MM.1S (cell line): ENCODE measurements around the gene TSSK6.

ENCODE experiments used
- CTCF ChIP-seq: fragments of 300-600 bp; sonication (generic); IDR thresholded peaks from 2 replicates; pipeline ENCODE4 v1.5.1; 2016; ENCODE audit warnings: antibody characterized with exemption, low read length, mixed read lengths
- EZH2phosphoT487 ChIP-seq: fragments of 300-600 bp; sonication (generic); IDR thresholded peaks from 2 replicates; pipeline ENCODE4 v1.6.1; 2018; ENCODE audit warnings: antibody characterized with exemption, low read length

- no peak for TF ChIP-seq CTCF
- no peak for TF ChIP-seq EZH2phosphoT487
Observed at GRCh38 chr19:19542507-19542906, 27.2 kb upstream of the TSSK6 start.
